GM12878 (cell line): ENCODE measurements around the gene SMIM14. TPM values are rescaled to one million over a fixed set of nuclear protein-coding genes. Genes with fewer than 3 reads are reported as not detected.
"Not testable (repeated sequence)": the region's sequence is repeated elsewhere in the genome, so short reads cannot be mapped to it uniquely, and the experiment has no call there.

Experiments
- ATAC-seq: fragments of 200-7000 bp; cut with Tn5 transposase; 3 replicates; pipeline ENCODE4 v1.9.1; 2020; ENCODE audit warnings: mild to moderate bottlenecking, moderate library complexity
- BruUV-seq: library from RNA; stranded (reverse); fragments of 400-500 nt; replicated peaks from 2 replicates; lab custom pipeline; 2021; lab: Mats Ljungman, UMichigan
- CTCF ChIA-PET: fragments of 300-600 bp; sonication (Branson Sonifier 250); formaldehyde crosslinking; extraction: SDS; loops from one replicate; lab custom pipeline; 2021; ENCODE audit warnings: inconsistent platforms; lab: Yijun Ruan, JAX
- POLR2A ChIA-PET: fragments of 350-600 bp; formaldehyde crosslinking; extraction: SDS; loops from one replicate; lab custom pipeline; 2021; ENCODE audit warnings: inconsistent platforms; lab: Charles Lee
- RAD21 ChIA-PET: fragments of 300-600 bp; sonication (Branson Sonifier 250); formaldehyde crosslinking; loops from one replicate; lab custom pipeline; 2023; ENCODE audit warnings: antibody characterized with exemption; ENCODE audit not compliant: unreplicated experiment; lab: Charles Lee
- SMC1A ChIA-PET: fragments of 300-600 bp; sonication (Branson Sonifier 250); formaldehyde crosslinking; loops from one replicate; lab custom pipeline; 2023; ENCODE audit not compliant: unreplicated experiment, uncharacterized antibody; lab: Charles Lee
- DNase-seq: peaks from one replicate; pipeline ENCODE4 v3.0.0-alpha.2; 2011; ENCODE audit warnings: low read depth, low spot score
- FAIRE-seq: peaks from 3 replicates; lab custom pipeline; 2011; peaks lifted over from hg19 to GRCh38; lab: Jason Lieb, UNC
- H2AFZ ChIP-seq: 2 replicates; pipeline ENCODE4 v1.6.0; 2011; ENCODE audit warnings: low read depth, low read length, control low read depth; ENCODE audit not compliant: control insufficient read depth
- H3K27ac ChIP-seq: 2 replicates; pipeline ENCODE4 v1.5.1; 2011; ENCODE audit warnings: control low read depth; ENCODE audit not compliant: control insufficient read depth, insufficient read depth
- H3K27me3 ChIP-seq, 2 experiments: replicated peaks in 1 of 2; 2 replicates each; pipeline versions ENCODE4 v1.6.0 to v1.6.1; 2011; ENCODE audit warnings: low read length in 1 of 2; ENCODE audit not compliant: control insufficient read depth in 2 of 2, insufficient read depth in 2 of 2
- H3K36me3 ChIP-seq, 2 experiments: 2 replicates each; pipeline ENCODE4 v1.5.1; 2011; ENCODE audit warnings: low read length in 1 of 2; ENCODE audit not compliant: control insufficient read depth in 2 of 2, insufficient read depth in 2 of 2
- H3K4me1 ChIP-seq: 2 replicates; pipeline ENCODE4 v1.6.1; 2011; ENCODE audit warnings: mild to moderate bottlenecking, low read length, moderate library complexity, mixed read lengths; ENCODE audit not compliant: control insufficient read depth, insufficient read depth
- H3K4me2 ChIP-seq: 2 replicates; pipeline ENCODE4 v1.6.0; 2011; ENCODE audit warnings: control low read depth; ENCODE audit not compliant: control insufficient read depth, insufficient read depth
- H3K4me3 ChIP-seq: fragments of 200-600 bp; sonication (generic); 2 replicates; pipeline ENCODE4 v1.5.1; 2016
- H3K79me2 ChIP-seq: 2 replicates; pipeline ENCODE4 v1.6.0; 2011; ENCODE audit warnings: low read length; ENCODE audit not compliant: control insufficient read depth, insufficient read depth
- H3K9ac ChIP-seq: 2 replicates; pipeline ENCODE4 v1.8.0; 2011; ENCODE audit warnings: low read length, control low read depth, mixed read lengths; ENCODE audit not compliant: control insufficient read depth, insufficient read depth
- H3K9me3 ChIP-seq: replicated peaks from 3 replicates; pipeline ENCODE4 v1.5.1; 2011; ENCODE audit warnings: mild to moderate bottlenecking, low read length; ENCODE audit not compliant: control insufficient read depth, insufficient read depth
- H4K20me1 ChIP-seq: 2 replicates; pipeline ENCODE4 v1.6.0; 2011; ENCODE audit not compliant: control insufficient read depth, insufficient read depth
- REST ChIP-seq: IDR thresholded peaks from 2 replicates; pipeline ENCODE4 v1.6.1; 2012; ENCODE audit warnings: mild to moderate bottlenecking, low read depth, low read length
- SUZ12 ChIP-seq: fragments of 200-600 bp; sonication (generic); IDR thresholded peaks from one replicate; pipeline ENCODE4 v1.6.1; 2018; ENCODE audit warnings: antibody characterized with exemption, mild to moderate bottlenecking; ENCODE audit not compliant: unreplicated experiment
- TCF7 ChIP-seq: IDR thresholded peaks from 2 replicates; pipeline ENCODE4 v1.6.1; 2014; ENCODE audit warnings: antibody characterized with exemption, borderline replicate concordance
- WGBS: methylation state at CpG from one replicate; pipeline ENCODE4 v1.1.6; 2016; ENCODE audit warnings: low lambda C conversion rate; ENCODE audit not compliant: insufficient replicate concordance, insufficient coverage; ENCODE audit errors: missing lambda C conversion rate; 5-methylcytosine and 5-hydroxymethylcytosine counted together
- in situ Hi-C: fragments of 300-500 bp; cut with MboI; formaldehyde crosslinking; loops from 9 replicates; pipeline ENCODE4 v1.14.3; 2018; ENCODE audit warnings: mixed read lengths
- intact Hi-C: fragments of 100-400 bp; cut with micrococcal nuclease; formaldehyde crosslinking; loops from one replicate; pipeline ENCODE4 v1.14.2; 2022; ENCODE audit not compliant: unreplicated experiment
- polyA plus RNA-seq, 11 experiments: library from polyadenylated mRNA; depleted of rRNA in 4 of 11; unstranded in 6 of 11; stranded (reverse) in 5 of 11; fragments of >200 nt; fragmentation: Nextera tagmentation in 4 of 11; fragmentation: Illumina TruSeq in 1 of 11; extraction: Ambion mirVana in 4 of 11; extraction: Trizol in 1 of 11; gene quantifications; 1 replicate in 1 of 11; 2 replicates in 10 of 11; pipeline versions ENCODE4 v1.2.1 to v1.2.3, GENCODE V29; 2011 to 2016; ENCODE audit warnings: inconsistent platforms in 2 of 11, missing spikeins in 2 of 11, low read depth in 1 of 11
- total RNA-seq, 4 experiments: library from RNA; depleted of rRNA in 3 of 4; stranded (reverse); fragments of >200 nt in 3 of 4; fragmentation: Illumina TruSeq in 1 of 4; extraction: Trizol in 1 of 4; gene quantifications; 2 replicates each; pipeline versions ENCODE4 v1.2.1 to v1.2.3, GENCODE V29; 2013 to 2021

The SMIM14 gene
- total and polyA plus RNA-seq, 10 of the 15 experiments (the other 5 are each of a cell fraction or from before 2014, with no cell fraction given) = 125 to 671 (median 188) TPM

- TF ChIP-seq REST = no peak
Observed at GRCh38 chr4:39518484-39518883, 120.2 kb downstream of the SMIM14 start (continued).

DNA sequence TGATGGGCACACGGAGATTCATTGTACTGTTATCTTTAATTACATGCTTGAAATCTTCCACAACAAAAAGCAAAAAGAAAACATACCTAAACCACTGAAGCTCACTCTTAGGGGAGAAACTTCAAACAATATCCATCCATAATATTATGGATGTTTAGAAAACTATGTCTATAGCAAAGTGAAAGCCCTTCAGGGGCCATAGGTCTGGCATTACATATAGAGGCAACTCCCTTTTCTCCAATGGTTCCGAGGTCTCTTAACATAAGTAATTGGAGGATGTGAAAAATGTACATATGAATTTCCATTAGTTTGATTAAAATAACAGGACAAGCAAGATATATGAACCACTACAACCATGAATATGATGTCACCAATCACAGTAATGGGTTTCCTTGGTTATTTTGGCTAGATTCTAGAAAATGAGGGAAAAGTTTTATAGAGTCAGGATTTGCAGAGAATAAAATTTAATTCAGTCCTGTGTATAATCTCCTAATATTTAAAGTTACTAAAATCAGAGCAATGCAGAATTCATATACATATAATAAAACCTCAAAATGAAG is 122.2 kb downstream of the SMIM14 start:
- H3K4me3 ChIP-seq = no peak overlapping the region
- H2AFZ ChIP-seq = no peak overlapping the region
- no peaks in the 10 kb centered on the region for H3K9me3 ChIP-seq
- H3K4me1 ChIP-seq = no peaks in the 10 kb centered on the region
- CTCF ChIA-PET = no interaction called here
- SMC1A ChIA-PET = no interaction called here
- no peak overlapping the region for H3K4me2 ChIP-seq
- RAD21 ChIA-PET = no interaction called here
- FAIRE-seq (no peak), DNase-seq (no peak), ATAC-seq (no peak)
- H3K79me2 ChIP-seq = no peaks in the 10 kb centered on the region; the same call in none of the 2 replicates
- TF ChIP-seq SUZ12 (no peak), TCF7 (no peak)
- 98% methylated on average over 2 of the region's 2 CpGs for WGBS
- peaks cover 0 to 20% of the 10 kb centered on the region in 2 experiments; a peak in 2 of 4 replicates for H3K36me3 ChIP-seq
- POLR2A ChIA-PET = no interaction called here
- H3K27ac ChIP-seq = no peak overlapping the region
- H4K20me1 ChIP-seq = no peaks in the 10 kb centered on the region
- no TSS peak for BruUV-seq
- H3K27me3 ChIP-seq = no peaks in the 10 kb centered on the region
- no peak overlapping the region for H3K9ac ChIP-seq
- intact Hi-C loops (no loop called here), in situ Hi-C loops (no loop called here)

- ChIA-PET SMC1A (interaction anchor here (2.1 kb wide), 1 partner anchor 9 kb away, joined by 5 read pairs; no protein-coding TSS in a partner anchor), POLR2A (interaction anchor here (0.5 to 0.6 kb wide), 2 partner anchors 42 to 1012 kb away, joined by 4 to 5 read pairs; no protein-coding TSS in a partner anchor)
- intact Hi-C loops, H3K4me2 ChIP-seq, H4K20me1 ChIP-seq, CTCF ChIA-PET, FAIRE-seq, H3K4me1 ChIP-seq, BruUV-seq, H3K9ac ChIP-seq, in situ Hi-C loops, H2AFZ ChIP-seq, H3K27me3 ChIP-seq, H3K4me3 ChIP-seq, RAD21 ChIA-PET, H3K9me3 ChIP-seq, H3K79me2 ChIP-seq, H3K27ac ChIP-seq, ATAC-seq, DNase-seq: not testable (repeated sequence)
- peaks cover 0 to 16% of the 10 kb centered on the region in 2 experiments; a peak in 2 of 4 replicates for H3K36me3 ChIP-seq
- 97% methylated on average over 14 of the region's 14 CpGs for WGBS
Observed at GRCh38 chr4:39515669-39516401, 122.8 kb downstream of the SMIM14 start.
